Mesothelial cell of epicardium (in vitro differentiated cells): ENCODE results near the gene FASN. TPM values are rescaled to one million over a fixed set of nuclear protein-coding genes. Genes with fewer than 3 reads are reported as not detected.

Source experiments
- DNase-seq, 2 experiments: peaks; one replicate each; pipeline ENCODE4 v3.0.0; 2021; ENCODE audit warnings: low spot score in 2 of 2; ENCODE audit not compliant: unreplicated experiment in 2 of 2
- H3K27ac Mint-ChIP-seq: 2 replicates; pipeline ENCODE4 v1.8.0; 2021; ENCODE audit warnings: mixed read lengths
- H3K27me3 Mint-ChIP-seq: 2 replicates; pipeline ENCODE4 v1.8.0; 2021; ENCODE audit warnings: low read depth, mixed read lengths
- H3K36me3 Mint-ChIP-seq: 2 replicates; pipeline ENCODE4 v1.8.0; 2021; ENCODE audit warnings: mixed read lengths
- H3K4me1 Mint-ChIP-seq: 2 replicates; pipeline ENCODE4 v1.8.0; 2021; ENCODE audit warnings: mixed read lengths
- H3K4me3 Mint-ChIP-seq: 2 replicates; pipeline ENCODE4 v1.8.0; 2021; ENCODE audit warnings: mild to moderate bottlenecking, moderate library complexity, mixed read lengths
- H3K9me3 Mint-ChIP-seq: 2 replicates; pipeline ENCODE4 v1.8.0; 2021; ENCODE audit warnings: mixed read lengths
- total RNA-seq: library from RNA; stranded (reverse); gene quantifications from 3 replicates; pipeline ENCODE4 v1.2.1, GENCODE V29; 2021
- TF ChIP-seq, protein P1 (sequence below): fragments of 200-600 bp; sonication (generic); IDR thresholded peaks from one replicate; pipeline ENCODE4 v1.5.0; 2021; ENCODE audit warnings: antibody characterized with exemption; ENCODE audit not compliant: unreplicated experiment

FASN gene
- total RNA-seq, 1 donor from 2014 or later, result 227 TPM

DNA sequence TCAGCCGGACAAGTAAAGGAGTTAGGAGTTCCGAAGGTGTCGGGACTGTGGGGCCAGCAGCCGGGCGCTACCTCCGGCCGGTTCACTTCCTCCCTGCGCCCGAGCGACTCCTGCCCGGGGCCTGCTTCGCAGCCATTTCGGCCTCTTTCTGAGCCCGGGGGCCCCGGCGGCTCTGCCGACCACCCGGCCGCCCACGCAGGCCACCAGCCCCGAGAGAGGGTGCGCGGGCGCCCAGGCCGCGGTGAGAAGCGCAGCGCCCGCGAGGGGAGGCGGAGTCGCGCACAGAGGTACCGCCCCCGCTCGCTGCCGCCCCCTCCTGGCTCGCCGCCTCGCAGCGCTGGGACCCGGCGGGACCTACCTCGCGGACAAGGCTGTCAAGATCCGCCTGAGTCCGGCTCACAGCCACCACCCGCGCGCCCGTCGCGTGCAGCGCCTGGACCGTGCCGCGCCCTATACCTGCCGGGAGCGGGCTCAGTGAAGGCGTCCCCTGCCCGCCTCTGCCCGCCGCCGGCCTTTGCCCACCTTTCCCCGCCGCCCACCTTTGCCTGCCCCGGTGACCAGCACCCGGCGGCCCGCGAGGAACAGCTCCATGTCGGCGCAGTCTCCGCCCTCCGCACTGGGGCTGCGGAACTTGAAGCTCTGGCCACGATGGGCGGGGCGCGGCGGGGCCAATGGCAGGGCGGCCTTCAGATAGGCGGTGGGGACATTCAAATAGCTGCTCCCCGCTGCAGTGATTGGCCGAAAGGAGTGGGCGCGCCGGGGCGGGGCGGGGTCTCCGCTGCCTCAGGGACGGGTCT is 60.7 kb downstream of the FASN start, which contains the start of gene DCXR:
Gene DCXR (minus strand): TSS at position 606 of the 797 bp plus-strand sequence. CDS start 15 bp downstream, at position 591.
- DNase-seq, result peak; percentile 92 to 97
- Mint-ChIP-seq H3K9me3 (no peaks in the 10 kb centered on the region), H3K4me1 (peaks cover 22% of the 10 kb centered on the region), H3K27me3 (no peaks in the 10 kb centered on the region), H3K36me3 (peaks cover 5% of the 10 kb centered on the region), H3K27ac (peak within 1 kb of the TSS; percentile 89), H3K4me3 (peak within 1 kb of the TSS; percentile 74)
- TF ChIP-seq, protein P1, sequence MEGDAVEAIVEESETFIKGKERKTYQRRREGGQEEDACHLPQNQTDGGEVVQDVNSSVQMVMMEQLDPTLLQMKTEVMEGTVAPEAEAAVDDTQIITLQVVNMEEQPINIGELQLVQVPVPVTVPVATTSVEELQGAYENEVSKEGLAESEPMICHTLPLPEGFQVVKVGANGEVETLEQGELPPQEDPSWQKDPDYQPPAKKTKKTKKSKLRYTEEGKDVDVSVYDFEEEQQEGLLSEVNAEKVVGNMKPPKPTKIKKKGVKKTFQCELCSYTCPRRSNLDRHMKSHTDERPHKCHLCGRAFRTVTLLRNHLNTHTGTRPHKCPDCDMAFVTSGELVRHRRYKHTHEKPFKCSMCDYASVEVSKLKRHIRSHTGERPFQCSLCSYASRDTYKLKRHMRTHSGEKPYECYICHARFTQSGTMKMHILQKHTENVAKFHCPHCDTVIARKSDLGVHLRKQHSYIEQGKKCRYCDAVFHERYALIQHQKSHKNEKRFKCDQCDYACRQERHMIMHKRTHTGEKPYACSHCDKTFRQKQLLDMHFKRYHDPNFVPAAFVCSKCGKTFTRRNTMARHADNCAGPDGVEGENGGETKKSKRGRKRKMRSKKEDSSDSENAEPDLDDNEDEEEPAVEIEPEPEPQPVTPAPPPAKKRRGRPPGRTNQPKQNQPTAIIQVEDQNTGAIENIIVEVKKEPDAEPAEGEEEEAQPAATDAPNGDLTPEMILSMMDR, result peak; percentile 66

DNA sequence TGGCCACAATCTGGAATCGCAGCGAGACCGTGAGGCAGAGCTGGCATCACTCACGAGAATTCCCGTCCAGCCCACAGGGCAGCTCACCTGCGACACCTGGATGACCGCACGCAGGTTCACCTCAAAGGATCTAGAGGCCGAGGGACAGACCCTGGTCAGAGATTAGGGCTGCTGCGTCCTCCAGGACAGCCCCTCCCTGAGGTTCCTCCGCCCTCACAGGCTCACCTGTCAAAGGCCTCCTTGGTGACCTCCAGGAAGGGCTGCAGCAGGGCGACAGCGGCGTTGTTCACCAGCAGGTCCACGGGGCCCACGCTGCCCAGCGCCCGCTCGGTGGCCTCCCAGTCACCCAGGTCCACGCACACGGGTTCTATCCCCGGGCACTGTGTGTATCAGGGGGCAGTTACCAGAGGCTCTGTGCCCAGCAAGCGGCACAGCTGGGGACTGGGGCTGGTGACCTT is 61.4 kb downstream of the FASN start:
- H3K36me3 Mint-ChIP-seq, result peaks cover 5% of the 10 kb centered on the region
- peak overlapping the region; percentile 70 for H3K4me3 Mint-ChIP-seq
- peaks cover 22% of the 10 kb centered on the region for H3K4me1 Mint-ChIP-seq
- H3K27ac Mint-ChIP-seq, result no peak overlapping the region
- DNase-seq, result no peak
- H3K9me3 Mint-ChIP-seq, result no peaks in the 10 kb centered on the region
- H3K27me3 Mint-ChIP-seq, result no peaks in the 10 kb centered on the region
- TF ChIP-seq, protein P1, result no peak

DNA sequence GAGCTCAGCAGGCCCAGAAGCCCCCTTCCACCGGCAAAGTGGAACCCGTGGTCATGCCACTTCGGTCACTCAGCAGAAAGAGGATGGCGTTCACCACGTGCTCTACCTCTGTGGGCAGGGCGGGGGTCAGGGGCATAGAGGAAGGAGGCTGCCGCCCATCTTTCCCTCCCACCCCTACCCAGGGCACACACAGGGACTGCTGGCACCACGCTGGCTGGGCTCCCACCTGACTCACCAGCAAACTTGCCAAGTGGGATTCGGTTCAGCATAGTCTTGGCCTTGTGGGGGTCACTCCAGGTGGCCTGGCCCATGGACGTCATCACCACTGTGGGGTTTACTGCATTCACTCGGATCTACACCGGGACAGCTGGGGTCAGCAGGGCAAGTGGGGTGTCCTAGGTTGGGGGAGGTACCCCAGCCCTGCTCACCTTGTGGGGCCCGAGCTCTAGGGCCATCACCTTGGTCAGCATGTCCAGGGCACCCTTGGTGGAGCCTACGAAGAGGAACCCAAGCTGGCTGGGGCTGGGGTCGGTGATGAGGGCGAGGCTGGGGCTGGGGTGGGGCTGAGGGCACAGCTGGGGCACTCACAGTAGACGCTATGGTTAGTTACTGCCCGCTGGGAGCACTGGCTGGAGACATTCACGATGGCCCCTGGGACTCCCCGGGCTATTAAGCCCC is 61.9 kb downstream of the FASN start:
- no peak overlapping the region for H3K27ac Mint-ChIP-seq
- peaks cover 5% of the 10 kb centered on the region for H3K36me3 Mint-ChIP-seq
- no peak for DNase-seq
- H3K9me3 Mint-ChIP-seq, result no peaks in the 10 kb centered on the region
- H3K4me1 Mint-ChIP-seq, result peaks cover 22% of the 10 kb centered on the region
- H3K4me3 Mint-ChIP-seq, result peak overlapping the region; percentile 70
- TF ChIP-seq, protein P1, result no peak
- H3K27me3 Mint-ChIP-seq, result no peaks in the 10 kb centered on the region

DNA sequence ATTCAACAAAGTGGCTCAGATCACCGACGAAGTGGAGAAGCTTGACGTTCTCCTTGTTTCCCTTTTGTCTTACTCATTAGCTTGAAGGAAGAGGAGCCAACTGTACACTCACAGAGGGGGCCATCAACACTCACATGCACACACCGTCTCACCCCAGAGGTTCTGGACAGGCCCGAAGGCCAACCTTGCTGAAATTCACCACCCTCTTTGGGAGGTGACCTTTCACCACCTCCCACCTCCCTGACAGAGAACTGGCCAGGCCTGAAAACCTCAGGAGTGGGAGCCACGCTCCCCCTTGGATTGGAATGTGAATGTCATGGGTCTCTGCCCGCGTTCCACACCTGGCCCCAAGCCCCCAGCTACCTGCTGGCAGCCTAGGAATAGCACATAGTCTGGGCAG is 62.5 kb downstream of the FASN start:
- no peaks in the 10 kb centered on the region for H3K9me3 Mint-ChIP-seq
- peaks cover 23% of the 10 kb centered on the region for H3K4me1 Mint-ChIP-seq
- no peaks in the 10 kb centered on the region for H3K27me3 Mint-ChIP-seq
- DNase-seq, result no peak
- peak overlapping the region; percentile 49 for H3K4me3 Mint-ChIP-seq
- H3K27ac Mint-ChIP-seq, result no peak overlapping the region
- TF ChIP-seq, protein P1, result no peak
- peaks cover 5% of the 10 kb centered on the region for H3K36me3 Mint-ChIP-seq

DNA sequence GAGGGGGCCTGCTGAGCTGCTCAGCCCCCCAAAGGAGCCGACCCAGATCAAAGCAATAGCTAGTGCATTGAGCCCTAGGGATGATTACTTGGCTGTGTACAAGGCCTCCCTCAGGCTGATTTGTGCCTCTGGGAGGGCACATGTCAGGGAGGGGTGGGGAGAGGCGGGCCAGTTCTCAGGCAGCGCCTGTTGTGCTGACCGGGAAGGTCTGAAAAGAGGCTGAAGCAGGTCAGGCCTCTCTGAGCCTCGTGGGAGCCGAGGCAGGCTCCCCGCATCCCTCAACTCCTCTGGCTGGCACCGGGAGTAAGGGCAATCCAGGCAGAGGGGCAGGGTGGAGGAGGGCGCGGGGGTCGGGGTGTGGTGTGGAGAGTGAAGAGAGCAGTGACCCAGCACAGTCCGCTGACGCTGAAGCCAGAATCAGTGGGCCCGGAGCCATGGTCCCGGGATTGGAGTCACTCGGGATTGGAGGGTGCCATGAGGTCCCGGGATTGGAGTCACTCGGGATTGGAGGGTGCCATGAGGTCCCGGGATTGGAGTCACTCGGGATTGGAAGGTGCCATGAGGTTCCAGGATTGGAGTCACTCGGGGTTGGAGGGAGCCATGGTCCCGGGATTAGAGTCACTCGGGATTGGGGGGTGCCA is 63.5 kb downstream of the FASN start:
- no peak overlapping the region for H3K27ac Mint-ChIP-seq
- no peak for DNase-seq
- H3K4me3 Mint-ChIP-seq, result peak overlapping the region; percentile 26
- H3K4me1 Mint-ChIP-seq, result peaks cover 27% of the 10 kb centered on the region
- TF ChIP-seq, protein P1, result no peak
- no peaks in the 10 kb centered on the region for H3K9me3 Mint-ChIP-seq
- peaks cover 5% of the 10 kb centered on the region for H3K36me3 Mint-ChIP-seq
- H3K27me3 Mint-ChIP-seq, result no peaks in the 10 kb centered on the region
